Parathyroid adenoma (tissue), 2 donors: Measurements from ENCODE around the gene LRRIQ3.
"Not testable (repeated sequence)": the region's sequence is repeated elsewhere in the genome, so short reads cannot be mapped to it uniquely, and the experiment has no call there.

ENCODE experiments used
- H2AFZ ChIP-seq: fragments of 300-600 bp; sonication (generic); one replicate; pipeline ENCODE4 v1.7.0; 2017; ENCODE audit warnings: antibody characterized with exemption, mild to moderate bottlenecking
- H3K27ac ChIP-seq: fragments of 300-600 bp; sonication (generic); one replicate; pipeline ENCODE4 v1.7.0; 2017
- H3K27me3 ChIP-seq: fragments of 300-600 bp; sonication (generic); one replicate; pipeline ENCODE4 v1.7.0; 2017; ENCODE audit warnings: low read length; ENCODE audit not compliant: control insufficient read depth, insufficient read depth
- H3K36me3 ChIP-seq: fragments of 300-600 bp; sonication (generic); one replicate; pipeline ENCODE4 v1.7.0; 2017; ENCODE audit warnings: low read length; ENCODE audit not compliant: control insufficient read depth, insufficient read depth
- H3K4me1 ChIP-seq: fragments of 300-600 bp; sonication (generic); one replicate; pipeline ENCODE4 v1.7.0; 2017; ENCODE audit warnings: control low read depth
- H3K4me2 ChIP-seq: fragments of 300-600 bp; sonication (generic); one replicate; pipeline ENCODE4 v1.7.0; 2017; ENCODE audit warnings: low read length
- H3K4me3 ChIP-seq: fragments of 300-600 bp; sonication (generic); one replicate; pipeline ENCODE4 v1.7.0; 2017; ENCODE audit warnings: low read depth, low read length
- H3K79me2 ChIP-seq: fragments of 300-600 bp; sonication (generic); one replicate; pipeline ENCODE4 v1.7.0; 2017; ENCODE audit warnings: control low read depth
- H3K9ac ChIP-seq: fragments of 300-600 bp; sonication (generic); one replicate; pipeline ENCODE4 v1.7.0; 2017; ENCODE audit warnings: mild to moderate bottlenecking
- H3K9me3 ChIP-seq: fragments of 300-600 bp; sonication (generic); one replicate; pipeline ENCODE4 v1.7.0; 2017; ENCODE audit warnings: low read length; ENCODE audit not compliant: control insufficient read depth
- CTCF ChIP-seq: fragments of 300-600 bp; sonication (generic); IDR thresholded peaks from one replicate; pipeline ENCODE4 v1.7.0; 2017; ENCODE audit warnings: antibody characterized with exemption, mild to moderate bottlenecking
- donor health status: primary hyperparathyroidism.

LRRIQ3 gene

GRCh38 chr1:74193908-74194307, 4.1 kb downstream of the LRRIQ3 start:
- no peak overlapping the region for H3K4me3 ChIP-seq
- no peak for TF ChIP-seq CTCF
- no peak overlapping the region for H2AFZ ChIP-seq
- H3K4me2 ChIP-seq = no peak overlapping the region
- no peaks in the 10 kb centered on the region for H3K4me1 ChIP-seq
- no peaks in the 10 kb centered on the region for H3K36me3 ChIP-seq
- no peaks in the 10 kb centered on the region for H3K27me3 ChIP-seq
- no peak overlapping the region for H3K27ac ChIP-seq
- H3K9ac ChIP-seq = no peak overlapping the region
- H3K79me2 ChIP-seq = no peaks in the 10 kb centered on the region
- H3K9me3 ChIP-seq = no peaks in the 10 kb centered on the region

GRCh38 chr1:74180490-74180889, 17.5 kb downstream of the LRRIQ3 start:
- H3K36me3 ChIP-seq = no peaks in the 10 kb centered on the region
- H3K4me3 ChIP-seq = no peak overlapping the region
- no peaks in the 10 kb centered on the region for H3K4me1 ChIP-seq
- H3K9ac ChIP-seq = no peak overlapping the region
- no peaks in the 10 kb centered on the region for H3K27me3 ChIP-seq
- no peaks in the 10 kb centered on the region for H3K9me3 ChIP-seq
- H3K79me2 ChIP-seq = no peaks in the 10 kb centered on the region
- H2AFZ ChIP-seq = no peak overlapping the region
- no peak for TF ChIP-seq CTCF
- H3K27ac ChIP-seq = no peak overlapping the region
- no peak overlapping the region for H3K4me2 ChIP-seq

GRCh38 chr1:74174423-74174822, 23.6 kb downstream of the LRRIQ3 start:
- H3K9me3 ChIP-seq, H3K79me2 ChIP-seq, H3K9ac ChIP-seq, H2AFZ ChIP-seq, H3K4me3 ChIP-seq, H3K27ac ChIP-seq, H3K4me1 ChIP-seq, H3K36me3 ChIP-seq, H3K27me3 ChIP-seq, H3K4me2 ChIP-seq: not testable (repeated sequence)

- no peak overlapping the region for H3K27ac ChIP-seq
Measured at GRCh38 chr1:74162333-74162732, 35.6 kb downstream of the LRRIQ3 start.

GRCh38 chr1:74161497-74161896, 36.5 kb downstream of the LRRIQ3 start:
- no peaks in the 10 kb centered on the region for H3K79me2 ChIP-seq
- no peaks in the 10 kb centered on the region for H3K4me1 ChIP-seq
- H3K9ac ChIP-seq = no peak overlapping the region
- H2AFZ ChIP-seq = no peak overlapping the region
- H3K4me3 ChIP-seq = no peak overlapping the region
- no peak overlapping the region for H3K4me2 ChIP-seq
- H3K27ac ChIP-seq = no peak overlapping the region
- no peaks in the 10 kb centered on the region for H3K36me3 ChIP-seq
- no peaks in the 10 kb centered on the region for H3K9me3 ChIP-seq
- no peaks in the 10 kb centered on the region for H3K27me3 ChIP-seq
- no peak for TF ChIP-seq CTCF

More at GRCh38 chr1:74162333-74162732, 35.6 kb downstream of the LRRIQ3 start:
- Histone ChIP-seq H3K9ac (no peak overlapping the region), H3K79me2 (no peaks in the 10 kb centered on the region), H3K9me3 (no peaks in the 10 kb centered on the region), H3K27me3 (no peaks in the 10 kb centered on the region), H2AFZ (no peak overlapping the region), H3K4me1 (no peaks in the 10 kb centered on the region), H3K4me3 (no peak overlapping the region), H3K4me2 (no peak overlapping the region), H3K36me3 (no peaks in the 10 kb centered on the region)
- no peak for TF ChIP-seq CTCF
